GM20000 (cell line): Measurements from ENCODE around the gene PON2.
"Not testable (repeated sequence)": the region's sequence is repeated elsewhere in the genome, so short reads cannot be mapped to it uniquely, and the experiment has no call there.

Source experiments
- DNase-seq: peaks from one replicate; pipeline ENCODE4 v3.0.0; 2012; ENCODE audit warnings: low spot score
- TF ChIP-seq, protein P1 (sequence below): IDR thresholded peaks from 2 replicates; pipeline ENCODE4 v1.5.1; 2012; ENCODE audit warnings: mild to moderate bottlenecking, control low read depth; ENCODE audit errors: extremely low read depth, missing control alignments

PON2 gene

GRCh38 chr7:95469187-95469586 is 34.4 kb upstream of the PON2 start:
- no peak for DNase-seq
- TF ChIP-seq, protein P1, sequence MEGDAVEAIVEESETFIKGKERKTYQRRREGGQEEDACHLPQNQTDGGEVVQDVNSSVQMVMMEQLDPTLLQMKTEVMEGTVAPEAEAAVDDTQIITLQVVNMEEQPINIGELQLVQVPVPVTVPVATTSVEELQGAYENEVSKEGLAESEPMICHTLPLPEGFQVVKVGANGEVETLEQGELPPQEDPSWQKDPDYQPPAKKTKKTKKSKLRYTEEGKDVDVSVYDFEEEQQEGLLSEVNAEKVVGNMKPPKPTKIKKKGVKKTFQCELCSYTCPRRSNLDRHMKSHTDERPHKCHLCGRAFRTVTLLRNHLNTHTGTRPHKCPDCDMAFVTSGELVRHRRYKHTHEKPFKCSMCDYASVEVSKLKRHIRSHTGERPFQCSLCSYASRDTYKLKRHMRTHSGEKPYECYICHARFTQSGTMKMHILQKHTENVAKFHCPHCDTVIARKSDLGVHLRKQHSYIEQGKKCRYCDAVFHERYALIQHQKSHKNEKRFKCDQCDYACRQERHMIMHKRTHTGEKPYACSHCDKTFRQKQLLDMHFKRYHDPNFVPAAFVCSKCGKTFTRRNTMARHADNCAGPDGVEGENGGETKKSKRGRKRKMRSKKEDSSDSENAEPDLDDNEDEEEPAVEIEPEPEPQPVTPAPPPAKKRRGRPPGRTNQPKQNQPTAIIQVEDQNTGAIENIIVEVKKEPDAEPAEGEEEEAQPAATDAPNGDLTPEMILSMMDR, result no peak

DNA sequence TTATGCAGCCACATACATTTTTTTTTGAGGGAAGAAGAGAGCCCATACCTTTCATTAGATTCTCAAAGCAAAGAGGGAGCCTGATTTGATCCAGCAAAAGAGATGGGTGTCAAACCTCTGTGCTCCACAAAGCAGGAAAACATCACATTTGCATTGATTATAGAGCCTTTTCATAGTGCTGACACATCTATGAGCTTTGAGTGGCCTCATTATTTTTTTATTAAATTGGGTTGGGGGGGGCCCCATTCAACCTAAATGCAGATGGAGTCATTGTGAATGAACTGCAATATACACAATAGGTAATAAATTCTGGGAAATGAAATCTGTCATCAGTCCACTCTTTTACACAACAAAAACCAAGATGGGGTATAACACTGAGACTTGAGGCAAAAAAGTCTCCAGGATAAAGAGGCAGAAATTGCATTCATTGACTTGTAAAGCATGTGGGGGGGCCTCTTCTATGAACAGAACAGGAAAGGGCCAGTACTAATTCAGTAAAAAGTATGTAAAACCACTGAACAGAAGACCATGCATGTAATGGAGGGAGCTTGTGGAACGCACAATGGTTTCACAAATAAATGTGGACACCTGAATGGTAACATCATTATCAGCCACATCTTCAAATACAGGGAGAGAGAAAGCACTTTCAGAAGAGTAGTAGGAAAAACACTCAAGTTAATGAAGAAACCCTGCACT is 33.2 kb upstream of the PON2 start:
- TF ChIP-seq, protein P1, result no peak
- no peak for DNase-seq

- not testable (repeated sequence) for DNase-seq
Measured at GRCh38 chr7:95460653-95461052, 25.8 kb upstream of the PON2 start.

- TF ChIP-seq, protein P1, result no peak
- DNase-seq, result no peak
Measured at GRCh38 chr7:95457947-95458346, 23.1 kb upstream of the PON2 start.

DNA sequence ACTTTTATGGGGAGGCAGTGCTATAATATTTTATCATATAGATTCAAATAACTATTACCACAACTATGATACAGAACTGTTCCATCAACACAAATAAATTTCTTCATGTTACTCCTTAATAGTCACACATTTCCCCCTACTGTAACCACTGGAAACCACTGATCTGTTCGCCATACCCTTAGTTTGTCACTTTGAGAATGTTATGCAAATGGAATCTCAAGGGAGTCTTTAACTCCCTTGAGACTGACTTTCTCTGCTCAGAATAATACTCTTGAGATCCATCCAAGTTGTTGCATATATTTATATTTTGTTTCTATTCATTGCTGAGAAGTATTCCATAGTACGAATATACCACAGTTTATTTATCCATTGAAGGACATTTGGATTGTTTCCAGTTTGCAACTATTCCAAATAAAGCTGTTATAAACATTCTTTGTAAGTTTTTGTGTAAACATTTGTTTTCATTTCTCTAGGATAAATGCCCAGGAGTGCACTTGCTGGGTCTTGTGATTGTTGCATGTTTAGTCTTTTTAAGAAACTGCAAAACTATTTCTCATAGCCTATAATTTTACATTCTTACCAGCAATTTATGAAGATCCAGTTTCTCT is 19.7 kb upstream of the PON2 start:
- TF ChIP-seq, protein P1, result no peak
- no peak for DNase-seq

GRCh38 chr7:95446618-95447017 is 11.8 kb upstream of the PON2 start:
- no peak for DNase-seq
- TF ChIP-seq, protein P1, result no peak

- TF ChIP-seq, protein P1, result no peak
Measured at GRCh38 chr7:95444796-95445195, 10.0 kb upstream of the PON2 start.

More at GRCh38 chr7:95444796-95445195, 10.0 kb upstream of the PON2 start:
- DNase-seq, result no peak
